Measurements from ENCODE around the gene GLDC. TPM values are rescaled to one million over a fixed set of nuclear protein-coding genes. Genes with fewer than 3 reads are reported as not detected.

GLDC gene
- total RNA-seq, 4 donors from 2014 or later, result 0.42 to 6.4 (median 4.7) TPM; not detected in 1

- no peak for TF ChIP-seq CTCF (IDR thresholded peaks at IDR 0.05)
- 78 to 100% methylated on average over 1 of the region's 1 CpG for WGBS, 2 donors
- no peak overlapping the region for H3K4me3 ChIP-seq (ENCODE audit: low read depth, poor library complexity, severe bottlenecking)
- DNase-seq (ENCODE audit: low spot score in 2 of 2), result no peak
- intact Hi-C loops (cut with DNase I; ENCODE audit: low total_unique reads), result no loop called here
These were observed 150.1 kb downstream of the GLDC start for GRCh38 chr9:6495466-6495865.

GRCh38 chr9:6490863-6491262 is 154.7 kb downstream of the GLDC start:
- intact Hi-C loops (cut with DNase I; ENCODE audit: low total_unique reads), result no loop called here
- H3K4me3 ChIP-seq (ENCODE audit: low read depth, poor library complexity, severe bottlenecking), result no peak overlapping the region
- no peak for TF ChIP-seq POLR2A (IDR thresholded peaks at IDR 0.05)
- TF ChIP-seq CTCF (IDR thresholded peaks at IDR 0.05), result no peak
- WGBS, 2 donors, result 97% methylated on average over 2 of the region's 2 CpGs
- no peak for DNase-seq (ENCODE audit: low spot score in 2 of 2)

GRCh38 chr9:6489099-6489498 is 156.4 kb downstream of the GLDC start:
- no peak for DNase-seq (ENCODE audit: low spot score in 2 of 2)
- H3K4me3 ChIP-seq (ENCODE audit: low read depth, poor library complexity, severe bottlenecking), result no peak overlapping the region
- TF ChIP-seq CTCF (IDR thresholded peaks at IDR 0.05), result no peak
- TF ChIP-seq POLR2A (IDR thresholded peaks at IDR 0.05), result no peak
- 100% methylated on average over 1 of the region's 1 CpG for WGBS, 2 donors
- intact Hi-C loops (cut with DNase I; ENCODE audit: low total_unique reads), result no loop called here

GRCh38 chr9:6488395-6488794 is 157.1 kb downstream of the GLDC start:
- intact Hi-C loops (cut with DNase I; ENCODE audit: low total_unique reads), result no loop called here
- 94 to 97% methylated on average over 7 of the region's 7 CpGs for WGBS, 2 donors
- TF ChIP-seq CTCF (IDR thresholded peaks at IDR 0.05), result no peak
- TF ChIP-seq POLR2A (IDR thresholded peaks at IDR 0.05), result no peak
- no peak for DNase-seq (ENCODE audit: low spot score in 2 of 2)
- H3K4me3 ChIP-seq (ENCODE audit: low read depth, poor library complexity, severe bottlenecking), result no peak overlapping the region

- H3K4me3 ChIP-seq (ENCODE audit: low read depth, poor library complexity, severe bottlenecking), result no peak overlapping the region
- no peak for DNase-seq (ENCODE audit: low spot score in 2 of 2)
- no peak for TF ChIP-seq POLR2A (IDR thresholded peaks at IDR 0.05)
- no peak for TF ChIP-seq CTCF (IDR thresholded peaks at IDR 0.05)
- intact Hi-C loops (cut with DNase I; ENCODE audit: low total_unique reads), result no loop called here
- 86 to 97% methylated on average over 2 of the region's 2 CpGs for WGBS, 2 donors
These were observed 161.3 kb downstream of the GLDC start for GRCh38 chr9:6484210-6484609.

Other genes with a start within 250 kb of the GLDC start
- gene UHRF2, start 232.5 kb downstream of the GLDC start, total RNA-seq, result 10 to 100 TPM; 35.5 to 53.7 (median 45.9) TPM
- 10 to 100 TPM; 32.3 to 41.4 (median 35.3) TPM for gene KDM4C, start 112.2 kb upstream of the GLDC start, total RNA-seq

Measured in lower leg skin (tissue), 4 donors.